HEK293T (cell line): ENCODE results near the gene TFF1.

ENCODE experiments used
- CTCF ChIA-PET: fragments of 350-600 bp; formaldehyde crosslinking; extraction: SDS; loops from one replicate; lab custom pipeline; 2021; ENCODE audit warnings: antibody characterized with exemption, inconsistent platforms; lab: Yijun Ruan, JAX
- POLR2A ChIA-PET: fragments of 350-600 bp; formaldehyde crosslinking; extraction: SDS; loops from one replicate; lab custom pipeline; 2020; ENCODE audit warnings: antibody characterized with exemption, inconsistent platforms; lab: Yijun Ruan, JAX
- DNase-seq: peaks from one replicate; pipeline ENCODE4 v3.0.0; 2012; ENCODE audit warnings: mixed read lengths; ENCODE audit errors: extremely low spot score
- ARNT ChIP-seq: fragments of 450-650 bp; IDR thresholded peaks from 2 replicates; pipeline ENCODE4 v1.6.1; 2017; ENCODE audit warnings: mild to moderate bottlenecking
- BHLHE40 ChIP-seq: fragments of 450-650 bp; IDR thresholded peaks from 2 replicates; pipeline ENCODE4 v1.6.1; 2016; ENCODE audit warnings: mild to moderate bottlenecking, moderate library complexity, borderline replicate concordance
- CTBP1 ChIP-seq: fragments of 450-650 bp; IDR thresholded peaks from 2 replicates; pipeline ENCODE4 v1.6.1; 2016; ENCODE audit warnings: borderline replicate concordance
- ELF4 ChIP-seq: fragments of 450-650 bp; IDR thresholded peaks from 2 replicates; pipeline ENCODE4 v1.6.1; 2017; ENCODE audit warnings: antibody characterized with exemption
- FOXA1 ChIP-seq: fragments of 450-650 bp; IDR thresholded peaks from 2 replicates; pipeline ENCODE4 v1.6.1; 2016; ENCODE audit warnings: mild to moderate bottlenecking
- FOXK2 ChIP-seq: fragments of 450-650 bp; IDR thresholded peaks from 2 replicates; pipeline ENCODE4 v1.6.1; 2016; ENCODE audit warnings: mild to moderate bottlenecking
- FOXM1 ChIP-seq: fragments of 450-650 bp; IDR thresholded peaks from 2 replicates; pipeline ENCODE4 v1.6.1; 2017; ENCODE audit warnings: mild to moderate bottlenecking, borderline replicate concordance
- HDGF ChIP-seq: fragments of 450-650 bp; IDR thresholded peaks from 2 replicates; pipeline ENCODE4 v1.6.1; 2017; ENCODE audit warnings: antibody characterized with exemption, borderline replicate concordance
- L3MBTL2 ChIP-seq: fragments of 450-650 bp; conservative IDR thresholded peaks from 2 replicates; pipeline ENCODE4 v1.6.1; 2016; ENCODE audit warnings: mild to moderate bottlenecking
- LEF1 ChIP-seq: fragments of 450-650 bp; IDR thresholded peaks from 2 replicates; pipeline ENCODE4 v1.6.1; 2017; ENCODE audit warnings: mild to moderate bottlenecking, borderline replicate concordance
- NFRKB ChIP-seq: fragments of 450-650 bp; IDR thresholded peaks from 2 replicates; pipeline ENCODE4 v1.6.1; 2016; ENCODE audit warnings: mild to moderate bottlenecking, moderate library complexity
- SP1 ChIP-seq: fragments of 450-650 bp; IDR thresholded peaks from 2 replicates; pipeline ENCODE4 v1.6.1; 2017
- SUZ12 ChIP-seq: fragments of 450-650 bp; IDR thresholded peaks from 2 replicates; pipeline ENCODE4 v1.6.1; 2016; ENCODE audit warnings: mild to moderate bottlenecking
- TARDBP ChIP-seq: fragments of 450-650 bp; IDR thresholded peaks from 2 replicates; pipeline ENCODE4 v1.6.1; 2016
- ZNF384 ChIP-seq: fragments of 450-650 bp; IDR thresholded peaks from 2 replicates; pipeline ENCODE4 v1.6.1; 2016
- TF ChIP-seq, protein P1 (sequence below): fragments of 450-650 bp; IDR thresholded peaks from 2 replicates; pipeline ENCODE4 v1.6.1; 2016

Gene TFF1

GRCh38 chr21:42330380-42331371 is 35.7 kb downstream of the TFF1 start:
- TF ChIP-seq ZNF384 (no peak), SUZ12 (no peak), CTBP1 (no peak), ARNT (no peak), NFRKB (no peak), FOXM1 (no peak), SP1 (no peak), FOXA1 (no peak)
- TF ChIP-seq, protein P1, sequence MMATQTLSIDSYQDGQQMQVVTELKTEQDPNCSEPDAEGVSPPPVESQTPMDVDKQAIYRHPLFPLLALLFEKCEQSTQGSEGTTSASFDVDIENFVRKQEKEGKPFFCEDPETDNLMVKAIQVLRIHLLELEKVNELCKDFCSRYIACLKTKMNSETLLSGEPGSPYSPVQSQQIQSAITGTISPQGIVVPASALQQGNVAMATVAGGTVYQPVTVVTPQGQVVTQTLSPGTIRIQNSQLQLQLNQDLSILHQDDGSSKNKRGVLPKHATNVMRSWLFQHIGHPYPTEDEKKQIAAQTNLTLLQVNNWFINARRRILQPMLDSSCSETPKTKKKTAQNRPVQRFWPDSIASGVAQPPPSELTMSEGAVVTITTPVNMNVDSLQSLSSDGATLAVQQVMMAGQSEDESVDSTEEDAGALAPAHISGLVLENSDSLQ, result no peak
- POLR2A ChIA-PET, result no interaction called here
- DNase-seq, result no peak
- CTCF ChIA-PET, result interaction anchor here (1.1 kb wide), 1 partner anchor 72 kb away, joined by 3 read pairs; no protein-coding TSS in a partner anchor

GRCh38 chr21:42324896-42325295 is 41.4 kb downstream of the TFF1 start:
- DNase-seq, result no peak
- ChIA-PET POLR2A (no interaction called here), CTCF (interaction anchor here (0.6 to 0.7 kb wide), 3 partner anchors 16 to 138 kb away, joined by 3 read pairs; no protein-coding TSS in a partner anchor)
- TF ChIP-seq CTBP1 (no peak), ELF4 (no peak)

GRCh38 chr21:42321845-42322244 is 44.5 kb downstream of the TFF1 start:
- TF ChIP-seq SUZ12 (no peak), NFRKB (no peak), HDGF (no peak), SP1 (no peak), LEF1 (no peak), FOXA1 (no peak), FOXM1 (no peak), ELF4 (no peak), ARNT (no peak), FOXK2 (no peak), TARDBP (no peak), CTBP1 (no peak), BHLHE40 (no peak), ZNF384 (no peak), L3MBTL2 (no peak)
- TF ChIP-seq, protein P1, result no peak
- POLR2A ChIA-PET, result no interaction called here
- DNase-seq, result no peak
- CTCF ChIA-PET, result no interaction called here

DNA sequence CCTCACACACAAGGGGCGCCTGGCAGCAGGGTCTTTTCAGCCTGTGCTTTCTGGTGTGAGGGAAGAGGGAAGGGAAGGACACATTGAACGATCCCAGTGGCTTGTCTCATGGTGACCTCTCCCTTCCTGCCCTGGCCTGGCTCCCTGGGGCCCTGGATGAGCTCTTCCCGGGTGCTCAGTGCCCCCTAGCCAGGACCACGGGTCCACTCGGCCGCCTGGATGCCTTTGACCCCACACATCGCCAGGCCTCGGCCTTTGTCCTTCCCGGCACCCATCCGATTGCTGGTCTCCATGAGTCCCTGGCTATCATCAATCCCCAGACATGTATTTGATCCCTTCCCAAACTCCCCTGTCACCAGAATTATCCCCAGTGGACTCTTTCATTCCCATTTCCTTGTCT is 45.1 kb downstream of the TFF1 start:
- TF ChIP-seq CTBP1 (no peak), FOXM1 (no peak), HDGF (no peak), ARNT (no peak), ELF4 (no peak), FOXK2 (no peak), NFRKB (no peak), SUZ12 (no peak), ZNF384 (no peak), FOXA1 (no peak), TARDBP (no peak), LEF1 (no peak), BHLHE40 (no peak), L3MBTL2 (no peak), SP1 (no peak)
- TF ChIP-seq, protein P1, result no peak
- POLR2A ChIA-PET, result no interaction called here

DNA sequence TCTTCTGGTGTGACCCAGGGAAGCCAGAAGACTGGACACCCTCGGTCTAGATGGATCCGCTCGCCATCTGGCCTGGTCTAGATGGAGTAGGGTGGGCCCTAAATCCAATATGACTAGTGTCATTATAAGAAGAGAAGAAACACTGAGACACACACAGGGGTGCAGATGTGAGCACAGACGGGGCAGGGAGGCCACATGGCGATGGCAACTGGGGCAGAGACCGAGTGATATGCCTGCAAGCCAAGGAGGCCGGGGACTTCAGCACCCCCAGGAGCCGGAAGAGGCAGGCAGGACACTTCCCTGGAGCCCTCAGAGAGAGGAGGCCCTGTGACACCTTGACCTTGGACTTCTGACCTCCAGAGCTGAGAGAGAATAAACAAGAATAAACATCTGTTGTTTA is 45.5 kb downstream of the TFF1 start:
- ChIA-PET POLR2A (no interaction called here), CTCF (no interaction called here)
- DNase-seq, result no peak
- TF ChIP-seq NFRKB (no peak), ELF4 (no peak), ARNT (no peak), HDGF (no peak), L3MBTL2 (no peak), TARDBP (no peak), BHLHE40 (no peak), LEF1 (no peak), SUZ12 (no peak), SP1 (no peak), FOXA1 (no peak)
- TF ChIP-seq, protein P1, result no peak

More for the DNA sequence above, 45.1 kb downstream of the TFF1 start:
- no peak for DNase-seq
- CTCF ChIA-PET, result no interaction called here
